Body of pancreas (tissue), 4 donors: ENCODE data around the gene MPST. TPM values are rescaled to one million over a fixed set of nuclear protein-coding genes. Genes with fewer than 3 reads are reported as not detected.
"Not testable (repeated sequence)": the region's sequence is repeated elsewhere in the genome, so short reads cannot be mapped to it uniquely, and the experiment has no call there.

Experiments
- ATAC-seq: fragments of 150-250 bp; one replicate; pipeline ENCODE4 v1.9.1; 2016
- DNase-seq, 4 donors: peaks; one replicate each; pipeline ENCODE4 v3.0.0-alpha.2; 2019
- H3K27ac ChIP-seq, 4 donors: fragments of 200-600 bp; sonication (generic); 1 replicate in 3 of 4; 2 replicates in 1 of 4; pipeline versions ENCODE4 v1.5.1 to v1.6.1; 2016 to 2019; ENCODE audit warnings: mild to moderate bottlenecking in 1 of 4, mixed read lengths in 1 of 4, moderate library complexity in 1 of 4
- H3K27me3 ChIP-seq, 2 donors: fragments of 200-600 bp; sonication (generic); one replicate each; pipeline ENCODE4 v1.6.0; 2016; ENCODE audit warnings: mild to moderate bottlenecking in 1 of 2
- H3K36me3 ChIP-seq, 2 donors: fragments of 200-600 bp; sonication (generic); replicated peaks in 1 of 2; 2 replicates each; pipeline ENCODE4 v1.5.1; 2016; ENCODE audit warnings: low read depth in 2 of 2; ENCODE audit not compliant: insufficient read depth in 1 of 2
- H3K4me1 ChIP-seq: fragments of 200-600 bp; sonication (generic); one replicate; pipeline ENCODE4 v1.6.0; 2016
- H3K4me3 ChIP-seq, 2 donors: fragments of 200-600 bp; sonication (generic); 1 replicate in 1 of 2; 2 replicates in 1 of 2; pipeline ENCODE4 v1.5.1; 2016 to 2019
- H3K9me3 ChIP-seq, 3 donors: fragments of 200-600 bp; sonication (generic); 1 replicate in 2 of 3; 2 replicates in 1 of 3; pipeline ENCODE4 v1.5.1; 2016
- CTCF ChIP-seq, 7 experiments: fragments of 450-650 bp in 4 of 7; fragments of 200-600 bp in 3 of 7; sonication (generic) in 3 of 7; IDR thresholded peaks; one replicate each; pipeline ENCODE4 v1.5.1; 2016 to 2019; ENCODE audit warnings: antibody characterized with exemption in 7 of 7
- POLR2A ChIP-seq, 3 donors: fragments of 450-650 bp; IDR thresholded peaks; one replicate each; pipeline ENCODE4 v1.6.1; 2016; ENCODE audit warnings: antibody characterized with exemption in 3 of 3, mild to moderate bottlenecking in 2 of 3
- WGBS, 2 donors: methylation state at CpG; one replicate each; pipeline ENCODE4 v1.1.5; 2017; 5-methylcytosine and 5-hydroxymethylcytosine counted together
- intact Hi-C: fragments of 100-400 bp; cut with DNase I; formaldehyde crosslinking; loops from one replicate; pipeline ENCODE4 v1.15.1; 2023
- total RNA-seq, 2 donors: library from RNA; depleted of rRNA; stranded (reverse); fragments of >200 nt; gene quantifications; one replicate each; pipeline ENCODE4 v1.1.0, GENCODE V29; 2016

Gene MPST
- total RNA-seq, 2 donors from 2014 or later = 173 TPM

- intact Hi-C loops = no loop called here
- no peak for ATAC-seq
- DNase-seq = no peak
- H3K4me3 ChIP-seq = no peak overlapping the region
- WGBS, 2 donors = 30 to 32% methylated on average over 5 to 11 of the region's 11 CpGs
- H3K36me3 ChIP-seq = no peaks in the 10 kb centered on the region
- TF ChIP-seq CTCF (IDR thresholded peaks at IDR 0.05) (no peak), POLR2A (IDR thresholded peaks at IDR 0.05) (no peak)
- H3K4me1 ChIP-seq = no peaks in the 10 kb centered on the region
- H3K9me3 ChIP-seq = no peaks in the 10 kb centered on the region
- no peak overlapping the region for H3K27ac ChIP-seq
- peaks cover 0 to 4% of the 10 kb centered on the region in 2 donors for H3K27me3 ChIP-seq
Measured at GRCh38 chr22:37069319-37069718, 49.8 kb downstream of the MPST start.

GRCh38 chr22:37069719-37070118 lies 50.2 kb downstream of the MPST start:
- Histone ChIP-seq H3K27ac (no peak overlapping the region), H3K4me3 (no peak overlapping the region), H3K9me3 (no peaks in the 10 kb centered on the region), H3K36me3 (no peaks in the 10 kb centered on the region), H3K4me1 (no peaks in the 10 kb centered on the region), H3K27me3 (peaks cover 0 to 4% of the 10 kb centered on the region in 2 donors)
- 52 to 61% methylated on average over 9 of the region's 9 CpGs for WGBS, 2 donors
- ATAC-seq (no peak), DNase-seq (no peak)
- TF ChIP-seq POLR2A (IDR thresholded peaks at IDR 0.05) (no peak), CTCF (IDR thresholded peaks at IDR 0.05) (no peak)
- intact Hi-C loops = no loop called here

GRCh38 chr22:37070334-37070733 lies 50.8 kb downstream of the MPST start:
- H3K27me3 ChIP-seq = peaks cover 0 to 4% of the 10 kb centered on the region in 2 donors
- H3K4me3 ChIP-seq = no peak overlapping the region
- no peaks in the 10 kb centered on the region for H3K9me3 ChIP-seq
- intact Hi-C loops = no loop called here
- no peaks in the 10 kb centered on the region for H3K36me3 ChIP-seq
- DNase-seq (no peak), ATAC-seq (no peak)
- TF ChIP-seq CTCF (IDR thresholded peaks at IDR 0.05) (no peak), POLR2A (IDR thresholded peaks at IDR 0.05) (no peak)
- no peak overlapping the region for H3K27ac ChIP-seq
- WGBS, 2 donors = 49 to 70% methylated on average over 6 to 8 of the region's 8 CpGs
- H3K4me1 ChIP-seq = no peaks in the 10 kb centered on the region

GRCh38 chr22:37070744-37071143 lies 51.2 kb downstream of the MPST start:
- no peaks in the 10 kb centered on the region for H3K9me3 ChIP-seq
- intact Hi-C loops = no loop called here
- no peaks in the 10 kb centered on the region for H3K36me3 ChIP-seq
- no peak overlapping the region for H3K27ac ChIP-seq
- no peaks in the 10 kb centered on the region for H3K4me1 ChIP-seq
- ATAC-seq = no peak
- 21 to 35% methylated on average over 3 to 9 of the region's 9 CpGs for WGBS, 2 donors
- no peak overlapping the region for H3K4me3 ChIP-seq
- H3K27me3 ChIP-seq = peaks cover 0 to 4% of the 10 kb centered on the region in 2 donors
- no peak for DNase-seq
- no peak for TF ChIP-seq CTCF (IDR thresholded peaks at IDR 0.05)
- no peak for TF ChIP-seq POLR2A (IDR thresholded peaks at IDR 0.05)

- DNase-seq, intact Hi-C loops, H3K27me3 ChIP-seq, H3K4me3 ChIP-seq, H3K9me3 ChIP-seq, H3K4me1 ChIP-seq, ATAC-seq, H3K36me3 ChIP-seq, H3K27ac ChIP-seq: not testable (repeated sequence)
- 82 to 86% methylated on average over 5 of the region's 5 CpGs for WGBS, 2 donors
Measured at GRCh38 chr22:37071850-37072592, 52.5 kb downstream of the MPST start.
